Ovary (tissue), 3 donors: ENCODE data around the gene EPB41L4B.

Experiments
- EP300 ChIP-seq: sonication (generic); formaldehyde crosslinking; IDR thresholded peaks from one replicate; pipeline ENCODE4 v1.6.1; 2017; ENCODE audit warnings: antibody characterized with exemption
- TF ChIP-seq, protein P1 (sequence below), 3 donors: fragments of 450-650 bp in 2 of 3; fragments of 200-600 bp in 1 of 3; IDR thresholded peaks; one replicate each; pipeline versions ENCODE4 v1.5.1 to v1.8.0; 2016 to 2022; ENCODE audit warnings: antibody characterized with exemption in 3 of 3, mild to moderate bottlenecking in 1 of 3
- donor health status: DM: no; HTN: no; CAD: no.

DNA sequence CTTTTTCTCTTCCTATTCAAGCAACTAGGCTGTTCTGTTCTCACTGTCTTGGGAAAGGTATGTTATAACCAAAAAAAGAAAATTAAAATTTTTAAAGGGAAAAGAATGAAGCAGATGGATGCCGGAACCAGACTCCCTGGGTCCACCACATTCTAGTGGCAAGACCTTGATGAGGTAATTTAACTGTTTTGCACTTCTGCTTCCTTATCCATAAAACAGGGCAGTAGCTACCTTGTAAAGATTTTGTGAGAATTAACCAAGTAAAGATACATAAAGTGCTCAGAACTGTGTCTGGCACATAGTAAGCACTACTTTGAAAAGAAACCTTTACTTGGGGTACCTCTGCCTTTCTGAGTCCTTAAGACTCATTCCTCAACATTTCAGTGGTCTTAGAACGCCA, 17.0 kb downstream of the EPB41L4B start:
- TF ChIP-seq, protein P1, sequence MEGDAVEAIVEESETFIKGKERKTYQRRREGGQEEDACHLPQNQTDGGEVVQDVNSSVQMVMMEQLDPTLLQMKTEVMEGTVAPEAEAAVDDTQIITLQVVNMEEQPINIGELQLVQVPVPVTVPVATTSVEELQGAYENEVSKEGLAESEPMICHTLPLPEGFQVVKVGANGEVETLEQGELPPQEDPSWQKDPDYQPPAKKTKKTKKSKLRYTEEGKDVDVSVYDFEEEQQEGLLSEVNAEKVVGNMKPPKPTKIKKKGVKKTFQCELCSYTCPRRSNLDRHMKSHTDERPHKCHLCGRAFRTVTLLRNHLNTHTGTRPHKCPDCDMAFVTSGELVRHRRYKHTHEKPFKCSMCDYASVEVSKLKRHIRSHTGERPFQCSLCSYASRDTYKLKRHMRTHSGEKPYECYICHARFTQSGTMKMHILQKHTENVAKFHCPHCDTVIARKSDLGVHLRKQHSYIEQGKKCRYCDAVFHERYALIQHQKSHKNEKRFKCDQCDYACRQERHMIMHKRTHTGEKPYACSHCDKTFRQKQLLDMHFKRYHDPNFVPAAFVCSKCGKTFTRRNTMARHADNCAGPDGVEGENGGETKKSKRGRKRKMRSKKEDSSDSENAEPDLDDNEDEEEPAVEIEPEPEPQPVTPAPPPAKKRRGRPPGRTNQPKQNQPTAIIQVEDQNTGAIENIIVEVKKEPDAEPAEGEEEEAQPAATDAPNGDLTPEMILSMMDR (IDR thresholded peaks at IDR 0.05), result no peak
- no peak for TF ChIP-seq EP300
